Activated CD8-positive, alpha-beta memory T cell treated with anti-CD3 and anti-CD28 coated beads for 4 hours (primary cell): Measurements from ENCODE around the gene PTPRO.

Experiments used
- DNase-seq, 2 donors: peaks; one replicate each; pipeline ENCODE4 v3.0.0-alpha.2; 2020; ENCODE audit warnings: low read depth in 2 of 2

Gene PTPRO

DNA sequence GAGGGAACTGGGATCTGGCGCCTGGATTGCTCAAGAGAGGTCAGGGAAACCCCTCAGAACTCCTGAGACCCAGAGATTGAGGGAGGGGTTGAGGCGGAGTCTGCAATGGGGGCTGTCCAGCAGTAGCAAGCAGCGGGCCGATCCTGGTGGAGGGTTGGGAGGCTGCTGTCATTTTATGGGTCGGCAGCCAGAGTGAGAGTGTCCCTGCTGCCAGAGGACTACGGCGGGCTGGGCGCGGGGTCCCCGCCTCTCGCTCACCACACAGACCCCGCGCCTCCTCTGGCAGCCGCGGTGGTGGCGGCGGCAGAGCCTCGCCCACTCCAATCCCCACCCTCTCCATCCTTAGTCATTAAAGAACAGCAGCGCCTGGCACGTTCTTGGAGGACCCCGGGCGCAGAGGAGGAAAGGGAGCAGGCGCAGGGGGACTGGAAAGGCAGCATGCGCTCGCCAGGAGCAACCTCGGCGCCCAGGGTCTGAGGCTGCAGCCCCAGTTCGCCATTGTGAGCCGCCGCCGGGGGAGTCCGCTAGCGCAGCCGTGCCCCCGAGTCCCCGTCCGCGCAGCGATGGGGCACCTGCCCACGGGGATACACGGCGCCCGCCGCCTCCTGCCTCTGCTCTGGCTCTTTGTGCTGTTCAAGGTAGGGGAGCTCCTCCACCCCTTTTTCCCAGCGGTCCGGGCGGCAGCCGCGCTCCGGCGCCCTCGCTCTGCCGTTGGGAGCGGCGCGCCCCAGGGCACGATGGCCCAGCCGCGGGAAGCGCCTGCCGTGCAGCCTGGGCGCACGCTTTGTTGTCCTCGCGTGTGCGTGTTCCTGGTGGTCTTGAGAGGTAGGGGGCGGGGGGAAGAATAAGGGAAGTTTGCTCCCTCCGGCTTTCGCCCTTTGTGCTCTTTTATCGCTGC, at the start of gene PTPRO:
Gene PTPRO, plus strand, starts transcription at position 345 of the 898 bp plus-strand sequence.
- no peak for DNase-seq

DNA sequence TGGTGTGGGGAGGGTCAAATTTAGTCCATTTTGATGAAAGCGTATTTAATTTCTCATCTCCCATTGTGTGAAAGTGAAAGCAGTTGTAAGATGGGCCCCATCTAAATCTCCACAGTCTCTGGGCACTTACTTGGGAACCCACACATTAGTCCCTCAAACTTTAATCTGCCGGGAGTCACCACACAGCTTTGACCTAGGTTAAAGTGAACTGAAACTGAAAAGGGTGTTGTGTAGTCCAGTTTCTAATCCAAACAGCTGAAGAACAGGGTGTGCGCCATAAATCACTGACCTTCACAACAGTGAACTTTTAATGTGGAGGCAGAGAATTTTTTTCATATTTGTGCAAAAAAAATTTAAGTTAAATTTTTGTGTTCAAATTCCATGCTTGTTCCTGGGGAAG, 48.4 kb upstream of the PTPRO start:
- DNase-seq = no peak

DNA sequence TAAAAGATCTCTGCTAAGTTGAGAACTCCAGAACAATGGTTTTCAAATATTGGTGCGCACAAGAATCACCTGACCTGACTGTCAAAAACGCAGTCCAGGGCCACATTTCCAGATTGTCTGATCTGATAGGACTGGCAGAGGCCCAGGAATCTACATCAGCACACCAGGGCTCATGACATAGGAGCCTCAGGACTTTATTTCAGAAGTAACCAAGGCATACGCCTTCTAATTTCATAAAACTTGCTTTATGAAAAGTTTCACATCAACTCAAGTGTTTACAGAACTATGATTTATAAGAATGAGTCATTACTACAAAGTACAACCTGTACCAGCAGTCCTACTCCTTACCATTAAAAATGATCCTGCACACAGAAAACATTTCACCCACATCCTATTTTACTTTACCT, 47.7 kb upstream of the PTPRO start:
- DNase-seq = no peak

DNA sequence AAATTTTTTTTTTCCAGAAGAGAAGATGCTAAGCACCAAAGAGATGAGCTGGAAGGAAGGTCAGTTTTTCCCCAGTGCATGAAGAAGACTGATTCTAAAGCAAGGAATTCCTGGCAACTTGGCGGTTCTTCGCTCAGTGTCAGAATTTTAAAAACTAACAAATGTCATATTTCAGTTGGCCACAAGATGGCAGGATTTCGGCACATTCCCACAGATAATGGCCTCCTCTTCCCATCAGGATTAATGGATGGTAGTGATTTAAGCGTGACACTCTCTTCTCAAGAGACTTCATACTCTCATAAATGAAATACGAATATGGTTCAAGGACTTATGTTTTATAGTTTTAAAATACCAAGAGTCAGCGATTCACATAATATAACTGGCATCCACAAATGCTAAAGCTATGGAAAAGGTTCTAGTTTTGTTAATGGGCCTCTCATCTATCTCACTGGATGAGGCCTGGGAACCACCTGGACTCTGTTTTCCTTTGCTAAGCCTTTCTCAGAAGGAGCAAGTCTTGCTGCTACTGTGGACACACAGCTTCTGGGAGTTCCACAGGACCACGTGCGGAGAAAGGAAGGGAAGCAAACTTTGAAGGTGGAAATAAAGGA, 46.1 kb upstream of the PTPRO start:
- no peak for DNase-seq

DNA sequence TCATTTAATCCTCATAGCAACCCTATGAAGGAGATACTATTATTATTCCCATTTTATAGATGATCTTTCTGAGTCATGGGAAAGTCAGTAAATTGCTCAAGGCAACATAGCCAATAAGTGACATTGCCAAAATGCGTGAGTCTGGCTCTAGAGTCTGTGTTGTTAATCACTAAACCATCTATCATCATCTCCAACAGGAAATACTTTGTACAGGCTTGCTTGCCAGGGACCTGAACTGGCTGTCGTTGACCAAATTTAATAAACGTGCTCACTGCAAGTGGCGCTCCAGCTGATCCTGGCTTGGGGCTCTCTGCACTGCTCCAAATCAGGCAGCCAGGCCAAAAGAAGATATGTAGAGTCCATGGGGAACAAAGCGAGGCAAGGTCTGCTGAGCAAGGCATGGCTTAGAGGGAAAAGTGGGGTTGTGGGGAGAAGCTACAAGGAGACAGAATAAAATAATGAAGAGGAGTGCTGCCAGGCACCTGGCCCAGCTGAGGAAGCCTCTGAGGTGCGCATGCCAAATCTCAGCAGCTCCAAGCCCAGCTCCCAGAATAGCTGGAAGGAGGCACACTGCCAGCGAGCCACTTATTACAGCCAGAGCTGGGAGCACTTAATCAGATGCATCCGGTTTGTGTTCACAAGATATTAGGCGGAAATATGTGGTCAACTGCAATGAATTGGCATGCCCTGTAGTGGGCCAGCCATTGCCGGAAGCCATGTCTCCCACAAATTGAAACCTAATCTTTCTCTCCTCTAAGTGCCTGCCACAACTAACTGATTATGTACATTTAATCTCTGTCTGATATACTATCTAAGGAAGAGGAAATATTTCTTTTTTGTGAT, 43.3 kb upstream of the PTPRO start:
- no peak for DNase-seq

DNA sequence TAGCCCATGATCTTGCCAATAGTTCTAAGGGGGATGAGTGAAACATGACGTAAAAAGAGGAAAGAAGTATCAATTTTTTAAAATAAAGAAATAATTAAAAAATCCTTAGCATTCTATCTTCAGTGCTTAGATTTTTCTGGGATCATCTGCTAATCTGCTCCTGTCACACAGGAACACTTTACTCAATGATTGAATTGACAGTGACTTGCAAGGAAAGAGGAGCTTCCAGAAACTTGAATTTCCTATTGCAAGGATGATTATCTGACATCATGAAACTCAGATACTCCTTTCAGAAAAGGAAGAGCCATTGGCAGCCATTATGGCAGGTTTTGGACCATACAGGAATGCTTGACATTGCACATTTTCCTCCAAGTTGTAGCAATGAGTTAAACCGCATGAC, 41.4 kb upstream of the PTPRO start:
- DNase-seq = no peak

DNA sequence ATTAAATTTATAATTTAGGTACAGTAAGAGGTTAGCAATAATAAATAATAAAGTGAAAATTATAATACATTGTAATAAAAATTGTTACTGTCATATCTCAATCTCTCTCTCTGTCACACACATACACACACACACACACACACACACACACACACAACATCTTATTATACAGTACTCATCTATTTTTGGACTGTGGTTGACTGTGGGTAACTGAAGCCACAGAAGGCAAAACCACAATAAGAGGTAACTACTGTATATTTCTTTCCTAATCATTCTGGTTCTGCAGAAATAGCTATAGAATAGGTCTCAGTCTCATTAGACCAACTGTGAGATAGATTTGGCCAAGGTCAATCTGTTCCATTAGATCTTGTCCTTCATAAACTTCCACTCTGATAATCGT, 33.1 kb upstream of the PTPRO start:
- DNase-seq = no peak

DNA sequence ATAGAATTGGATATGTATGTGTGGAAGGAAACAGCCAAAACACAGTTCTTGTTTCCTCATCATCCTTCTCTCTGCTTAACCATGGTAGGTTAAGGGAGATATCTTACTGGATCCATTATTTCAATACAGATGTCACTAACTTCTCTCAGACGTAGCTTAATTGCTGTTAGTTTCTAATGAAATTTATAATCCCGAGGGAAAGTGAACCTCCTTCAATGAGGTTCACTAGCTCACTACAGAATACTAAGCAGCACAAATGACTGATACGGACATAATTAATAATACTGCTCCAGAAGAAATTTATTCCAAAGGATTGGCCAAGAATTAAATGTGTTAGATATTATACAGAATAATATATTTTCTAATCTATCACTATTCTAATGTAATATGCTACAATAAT, 28.6 kb upstream of the PTPRO start:
- DNase-seq = no peak

DNA sequence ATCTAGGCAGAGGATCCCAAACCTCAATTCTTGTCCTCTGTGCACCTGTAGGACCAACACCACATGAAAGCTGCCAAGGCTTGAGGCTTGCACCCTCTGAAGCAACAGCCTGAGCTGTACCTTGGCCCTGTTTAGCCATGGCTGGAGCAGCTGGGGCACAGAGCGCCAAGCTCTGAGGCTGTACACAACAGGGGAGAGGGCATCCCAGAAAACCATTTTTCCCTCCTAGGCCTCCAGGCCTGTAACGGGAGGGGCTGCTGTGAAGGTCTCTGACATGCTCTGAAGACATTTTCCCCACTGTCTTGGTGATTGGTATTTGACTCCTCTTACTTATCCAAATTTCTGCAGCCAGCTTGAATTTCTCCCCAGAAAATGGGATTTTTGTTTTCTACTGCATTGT, 22.4 kb upstream of the PTPRO start:
- DNase-seq = no peak

DNA sequence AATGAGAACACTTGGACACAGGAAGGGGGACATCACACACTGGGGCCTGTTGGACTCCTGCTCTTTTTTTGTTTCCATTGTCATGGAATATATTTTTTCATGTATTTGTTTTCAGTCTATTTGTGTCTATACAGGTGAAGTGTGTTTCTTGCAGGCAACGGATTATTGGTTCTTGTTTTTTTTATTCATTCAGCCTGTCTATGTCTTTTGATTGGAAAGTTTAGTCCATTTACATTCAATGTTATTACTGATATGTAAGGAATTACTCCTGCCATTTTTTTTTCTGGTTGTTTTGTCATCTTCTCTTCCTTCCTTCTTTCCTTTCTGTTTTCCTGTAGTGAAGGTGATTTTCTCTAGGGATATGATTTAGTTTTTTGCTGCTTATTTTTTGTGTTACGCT, 18.0 kb upstream of the PTPRO start:
- DNase-seq = no peak

DNA sequence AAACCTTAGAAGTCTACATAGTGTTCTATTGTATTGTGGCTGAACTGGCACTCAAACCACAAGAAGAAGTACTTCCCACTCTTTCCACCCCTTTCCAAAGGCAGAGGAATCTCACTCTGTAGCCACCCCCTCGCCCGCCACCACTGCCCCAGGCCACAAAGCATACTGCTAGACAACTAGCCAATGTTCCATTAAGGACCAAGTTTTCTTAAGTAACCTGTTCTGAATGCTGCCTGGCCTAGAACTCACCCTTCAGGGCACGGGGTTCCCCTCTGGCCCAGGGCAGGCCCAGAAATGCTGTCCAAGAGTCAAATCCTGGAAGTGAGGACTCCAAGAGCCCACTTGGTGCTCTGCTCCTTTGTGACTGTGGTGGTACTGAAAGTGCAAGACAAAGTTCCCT, 15.7 kb upstream of the PTPRO start:
- no peak for DNase-seq

DNA sequence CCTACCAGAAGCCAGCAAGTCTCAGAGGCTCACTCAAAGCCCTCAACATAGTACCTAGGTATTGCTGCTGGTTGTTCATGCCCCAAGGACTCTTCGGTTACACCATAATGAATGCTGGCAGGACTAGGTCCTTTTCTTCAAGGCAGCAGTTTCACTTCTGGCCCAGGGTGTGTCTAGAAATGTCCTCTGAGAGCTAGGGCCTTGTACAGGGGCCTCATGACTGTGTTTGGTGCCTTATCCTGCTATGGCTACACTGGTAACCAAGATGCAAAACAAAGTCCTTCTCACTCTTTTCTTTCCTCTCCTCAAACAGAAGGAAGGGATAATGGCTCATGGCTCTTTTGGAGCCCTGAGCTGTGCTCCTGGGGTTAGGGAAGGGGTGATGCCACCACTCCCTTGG, 15.2 kb upstream of the PTPRO start:
- DNase-seq = no peak

DNA sequence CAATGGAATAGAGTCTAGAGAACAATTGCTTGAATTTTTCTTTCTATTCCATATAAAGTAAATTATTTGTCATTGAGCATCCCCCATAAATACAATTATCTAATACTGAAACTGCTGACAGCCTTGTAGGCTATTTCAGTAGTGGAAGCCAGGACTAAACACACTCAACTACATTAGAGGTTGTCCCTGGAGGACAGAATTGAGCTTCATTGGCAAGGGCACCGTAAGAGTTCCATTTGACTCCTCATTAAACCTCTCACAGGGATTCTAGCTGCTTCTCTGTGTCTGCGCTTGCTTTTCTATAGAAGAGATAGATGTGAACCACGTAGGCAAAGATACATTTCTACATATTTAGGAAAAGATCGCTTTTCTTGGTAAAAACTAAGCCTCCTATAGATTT, 3.5 kb upstream of the PTPRO start:
- no peak for DNase-seq

DNA sequence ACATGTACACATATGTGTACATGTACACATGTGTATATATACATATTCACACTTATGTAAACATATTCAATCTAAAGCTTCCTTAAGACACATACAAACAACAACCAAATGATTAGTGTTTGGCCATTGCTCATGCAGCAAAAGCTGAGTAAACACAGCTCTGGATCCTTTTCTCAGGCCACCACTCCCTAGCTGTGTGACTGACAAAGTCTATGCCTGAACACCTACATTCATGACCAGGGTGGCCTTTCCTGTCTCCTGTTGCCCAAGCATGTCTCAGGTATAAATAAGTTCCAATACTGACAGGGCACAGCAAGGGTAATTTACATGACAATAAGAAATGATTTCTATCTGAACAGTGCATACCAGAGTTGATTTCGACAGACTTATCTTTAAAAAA, 1.4 kb upstream of the PTPRO start:
- DNase-seq = no peak

DNA sequence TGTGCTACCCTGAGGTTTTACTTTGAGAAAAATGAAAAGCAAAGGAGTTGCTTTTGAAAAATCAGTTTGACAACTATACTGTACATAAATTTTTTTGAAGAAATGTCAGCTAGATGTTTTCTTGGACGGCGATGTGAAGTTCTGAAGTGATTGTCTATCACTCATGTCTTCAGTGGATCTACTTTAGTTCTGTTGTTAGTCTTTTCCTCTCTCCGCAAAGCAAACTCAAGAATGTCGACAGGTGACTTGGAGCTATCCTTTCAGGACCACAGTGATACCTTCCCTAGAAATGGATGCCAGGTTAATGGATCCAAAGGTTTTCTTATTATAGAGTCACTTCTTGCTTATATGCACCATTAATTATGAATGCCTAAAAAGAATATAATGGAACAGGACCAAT, 1.2 kb downstream of the PTPRO start:
- DNase-seq = no peak

DNA sequence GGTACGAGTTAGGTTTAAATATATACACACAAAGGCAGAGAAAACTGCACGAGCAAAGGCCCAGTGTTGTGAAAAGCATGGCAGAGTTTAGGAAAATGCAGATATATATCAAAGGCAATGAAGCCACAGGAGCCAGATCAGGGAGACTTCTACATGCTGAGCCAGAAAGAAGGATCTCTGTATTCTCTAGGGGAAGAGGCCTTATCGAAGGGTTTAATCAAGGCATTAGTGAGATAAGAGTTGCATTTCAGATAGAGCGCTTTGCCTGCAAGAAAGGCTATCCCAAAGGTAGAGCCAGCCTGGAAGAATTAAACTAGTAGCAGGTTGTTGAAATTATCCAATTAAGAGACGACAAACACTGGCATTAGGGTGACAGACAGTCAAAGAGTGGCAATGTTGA, 7.6 kb downstream of the PTPRO start:
- no peak for DNase-seq

DNA sequence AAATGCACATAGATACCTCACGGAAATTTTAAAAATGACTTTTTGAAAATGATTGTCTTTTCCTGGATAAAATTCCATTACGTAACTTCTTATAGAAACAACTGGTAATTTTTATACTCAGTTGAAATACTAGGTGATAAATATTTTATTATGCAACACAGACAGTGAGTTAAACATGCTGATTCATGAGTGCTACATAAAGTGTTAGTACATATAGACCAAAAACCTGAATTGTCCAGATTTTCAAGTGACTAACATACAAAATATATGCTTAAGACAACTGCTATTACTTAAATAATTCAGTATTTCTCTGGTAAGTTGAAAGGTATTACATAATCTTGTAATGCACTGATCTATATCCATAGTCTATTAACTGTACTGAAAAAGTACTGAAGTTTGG, 11.9 kb downstream of the PTPRO start:
- DNase-seq = no peak

DNA sequence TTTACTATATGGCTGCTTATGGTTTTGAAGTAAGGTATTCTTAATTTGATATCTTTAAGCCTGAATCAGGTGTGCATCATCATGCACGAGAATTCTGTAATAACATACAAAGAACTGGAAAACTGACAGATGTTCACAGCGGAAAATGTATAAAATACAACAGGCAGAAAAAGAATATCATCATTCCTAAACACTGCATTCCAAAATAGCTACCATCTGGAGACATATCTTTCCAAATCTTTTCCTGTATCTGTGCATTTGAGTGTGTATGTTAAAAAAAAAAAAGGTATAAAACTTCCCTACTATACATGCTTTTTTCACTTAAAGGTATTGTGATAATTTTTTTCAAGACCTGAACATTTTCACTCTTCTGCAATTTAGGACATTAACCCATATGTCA, 13.7 kb downstream of the PTPRO start:
- DNase-seq = no peak

DNA sequence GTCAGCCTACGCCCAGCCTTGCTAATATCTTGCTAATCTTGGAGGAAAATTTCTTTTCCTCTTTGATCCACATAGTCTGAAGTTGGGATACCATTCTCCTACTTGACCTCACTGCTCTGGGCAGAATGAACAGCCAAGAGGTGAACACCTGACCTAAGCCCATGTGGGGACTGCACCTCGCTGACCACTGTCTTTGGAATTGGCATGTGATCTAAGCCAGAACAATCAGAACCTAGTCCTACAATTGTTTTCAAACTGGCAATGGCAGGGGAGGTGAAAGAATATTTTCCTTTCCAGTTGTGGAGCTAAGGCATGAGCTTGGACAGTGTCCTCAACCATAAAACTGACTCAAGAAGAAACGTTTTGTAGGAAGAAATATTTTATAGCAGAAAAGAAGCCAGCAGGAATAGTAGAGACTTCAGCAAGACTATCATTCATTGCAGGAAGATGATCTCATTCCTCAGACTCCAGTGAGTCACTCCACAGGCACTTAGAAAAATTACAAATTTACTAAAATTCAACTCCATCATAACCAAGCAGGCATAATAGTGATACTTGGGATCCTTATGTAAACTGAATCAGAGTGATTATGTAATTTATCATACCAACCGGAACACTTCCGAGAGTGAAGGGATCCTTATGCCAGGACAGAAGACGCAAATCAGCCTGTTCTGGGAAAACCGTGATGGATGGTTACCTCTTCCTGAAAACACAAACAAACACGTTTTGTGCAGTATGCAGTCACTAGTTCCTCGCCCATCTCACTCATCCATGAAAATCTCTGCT, 14.7 kb downstream of the PTPRO start:
- DNase-seq = no peak

DNA sequence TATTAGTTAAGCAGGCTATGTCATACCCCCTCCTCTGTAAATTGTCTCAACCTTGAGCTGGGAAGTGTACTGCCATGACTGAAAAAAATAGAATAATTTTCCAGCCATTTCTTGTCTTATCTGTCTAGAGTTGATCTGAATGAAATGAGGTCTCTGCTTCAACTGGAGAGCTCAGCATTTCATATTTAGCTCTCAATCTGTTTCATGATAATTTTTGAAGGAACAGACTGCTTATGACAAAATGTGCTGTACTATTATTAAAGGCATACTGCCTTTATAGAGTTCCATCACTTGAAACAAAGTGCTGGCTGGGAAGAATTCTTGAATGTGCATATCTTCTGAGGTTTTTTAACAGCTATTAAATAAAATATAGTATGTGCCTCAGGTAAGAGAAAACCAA, 19.1 kb downstream of the PTPRO start:
- no peak for DNase-seq

DNA sequence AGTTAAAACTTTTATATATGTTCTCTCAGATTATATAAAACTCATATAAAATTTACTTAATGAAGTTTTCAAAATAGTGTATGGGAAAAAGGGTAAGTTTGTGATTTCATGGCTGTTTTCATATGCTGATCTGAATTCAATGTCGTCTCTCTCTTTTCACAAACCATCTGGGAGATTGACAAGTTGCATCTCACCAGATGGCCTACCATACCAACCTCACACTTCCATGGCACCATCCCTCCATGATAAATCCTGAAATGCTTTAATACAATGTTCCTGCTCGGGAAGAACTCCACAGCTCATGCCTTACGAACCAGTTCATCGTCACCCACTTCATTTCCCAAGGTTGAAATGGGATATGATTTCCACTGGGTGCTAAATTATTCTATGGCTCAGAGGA, 22.3 kb downstream of the PTPRO start:
- DNase-seq = no peak

DNA sequence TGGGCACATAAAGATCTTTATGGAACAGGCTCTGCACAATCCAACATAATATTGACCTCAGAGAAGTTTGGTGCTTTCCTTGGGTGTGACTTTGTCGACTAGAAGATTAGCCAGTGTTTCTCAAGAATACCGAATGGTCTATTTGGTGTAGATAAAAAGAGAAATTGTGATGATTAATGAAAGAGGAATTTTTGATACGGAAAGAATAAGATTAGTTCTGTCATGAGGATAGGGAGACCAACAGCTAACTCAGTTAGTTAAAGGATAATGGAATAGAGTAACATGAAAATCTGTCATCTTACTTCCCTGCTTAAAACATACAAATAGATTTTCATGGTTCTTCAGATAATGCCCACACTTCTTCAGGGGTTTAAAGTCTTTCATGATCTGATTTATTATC, 24.2 kb downstream of the PTPRO start:
- DNase-seq = no peak
